HG03045 (cell line): Measurements from ENCODE around the gene ESYT2.

ENCODE experiments used
- ATAC-seq: cut with Tn5 transposase; IDR thresholded peaks from one replicate; pipeline ENCODE4 v1.9.1; 2021; ENCODE audit warnings: mild to moderate bottlenecking, moderate library complexity; ENCODE audit not compliant: unreplicated experiment

Gene ESYT2

GRCh38 chr7:158771213-158771834, 58.0 kb downstream of the ESYT2 start:
- no peak for ATAC-seq

- no peak for ATAC-seq
Observed at GRCh38 chr7:158767707-158768106, 61.6 kb downstream of the ESYT2 start.

GRCh38 chr7:158766570-158767281, 62.6 kb downstream of the ESYT2 start:
- no peak for ATAC-seq

- no peak for ATAC-seq
Observed at GRCh38 chr7:158765020-158765419, 64.3 kb downstream of the ESYT2 start.

- ATAC-seq: no peak
Observed at GRCh38 chr7:158763454-158764033, 65.8 kb downstream of the ESYT2 start.

GRCh38 chr7:158761945-158762344, 67.4 kb downstream of the ESYT2 start:
- no peak for ATAC-seq

GRCh38 chr7:158760936-158761335, 68.4 kb downstream of the ESYT2 start:
- no peak for ATAC-seq

GRCh38 chr7:158760445-158760764, 68.9 kb downstream of the ESYT2 start:
- no peak for ATAC-seq

GRCh38 chr7:158759749-158760444, 69.4 kb downstream of the ESYT2 start:
- ATAC-seq: no peak

GRCh38 chr7:158759245-158759614, 70.1 kb downstream of the ESYT2 start:
- no peak for ATAC-seq

GRCh38 chr7:158758586-158759244, 70.6 kb downstream of the ESYT2 start:
- no peak for ATAC-seq

- ATAC-seq: no peak
Observed at GRCh38 chr7:158757404-158757989, 71.8 kb downstream of the ESYT2 start.

GRCh38 chr7:158754746-158755444, 74.4 kb downstream of the ESYT2 start:
- no peak for ATAC-seq

GRCh38 chr7:158753900-158754299, 75.4 kb downstream of the ESYT2 start:
- ATAC-seq: no peak

GRCh38 chr7:158751751-158752150, 77.6 kb downstream of the ESYT2 start:
- ATAC-seq: no peak

- no peak for ATAC-seq
Observed at GRCh38 chr7:158751199-158751598, 78.1 kb downstream of the ESYT2 start.

GRCh38 chr7:158750702-158751101, 78.6 kb downstream of the ESYT2 start:
- ATAC-seq: no peak

- ATAC-seq: no peak
Observed at GRCh38 chr7:158749396-158749795, 79.9 kb downstream of the ESYT2 start.

GRCh38 chr7:158748335-158748734, 81.0 kb downstream of the ESYT2 start:
- ATAC-seq: no peak

- no peak for ATAC-seq
Observed at GRCh38 chr7:158747408-158747807, 81.9 kb downstream of the ESYT2 start.
